Measurements from ENCODE around the gene MCOLN2. TPM values are rescaled to one million over a fixed set of nuclear protein-coding genes. Genes with fewer than 3 reads are reported as not detected.

MCOLN2 gene
- 0.41 TPM for polyA plus RNA-seq (2013, experiment 1 of 4)
- 0.75 TPM for polyA plus RNA-seq (2013, experiment 2 of 4)
- 0.37 TPM for polyA plus RNA-seq (2013, experiment 3 of 4)
- 0.49 TPM for polyA plus RNA-seq (2013, experiment 4 of 4)

DNA sequence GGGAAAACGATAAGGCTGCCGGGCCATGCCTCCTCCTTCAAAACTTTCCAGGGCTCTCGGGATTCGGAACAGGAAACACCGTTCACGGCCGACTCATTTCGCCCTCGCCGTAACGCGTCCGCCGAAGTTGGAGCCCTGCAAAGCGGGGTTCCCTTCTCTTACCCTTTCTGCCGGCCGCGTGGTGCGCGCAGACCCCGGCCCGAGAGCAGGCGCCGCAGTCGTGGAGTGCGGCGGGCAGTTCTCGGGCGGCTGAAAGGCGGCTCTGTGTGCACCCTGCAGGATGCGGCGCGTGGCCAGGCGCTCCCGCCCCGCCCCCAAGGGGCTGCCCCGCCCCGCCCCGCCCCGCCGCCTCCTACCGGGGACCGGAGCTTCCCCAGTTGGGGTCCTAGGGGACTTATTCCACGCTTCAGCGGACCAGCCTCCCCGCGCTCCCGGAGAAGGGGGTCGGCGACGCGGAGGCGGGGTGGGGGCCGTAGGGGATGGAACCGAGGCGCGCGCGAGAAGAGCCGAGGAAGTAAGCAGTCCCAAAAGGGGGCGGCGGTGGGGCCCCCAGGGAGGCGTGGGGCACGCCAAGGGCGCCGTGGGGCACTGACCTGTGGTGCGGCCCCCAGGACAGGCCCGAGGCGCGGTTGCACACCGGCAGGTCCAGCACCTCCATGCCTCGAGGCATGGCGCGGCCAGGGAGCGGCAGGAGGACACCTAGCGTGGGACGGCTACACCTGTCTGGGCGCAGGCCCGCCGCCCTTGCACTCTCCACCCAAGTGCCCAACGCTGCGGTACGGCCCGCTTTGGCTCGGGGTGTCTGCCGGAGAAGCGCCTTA lies at the start of gene MCOLN2:
MCOLN2 (minus strand) TSS at position 268 of the 821 bp plus-strand sequence; CDS start at position 27, 241 bp downstream.
- no peaks in the 10 kb centered on the region for H3K9me3 ChIP-seq (ENCODE audit: control insufficient read depth, low read length)
- 1% methylated on average over 87 of the region's 87 CpGs for WGBS, 2 experiments
- H3K27ac ChIP-seq (ENCODE audit: insufficient read depth, low read depth, low read length, poor library complexity, severe bottlenecking) = no peak within 1 kb of the TSS
- H3K4me3 ChIP-seq (ENCODE audit: insufficient read depth, low read depth, low read length) = peak within 1 kb of the TSS; percentile 49
- peaks cover 81% of the 10 kb centered on the region for H3K27me3 ChIP-seq (ENCODE audit: control insufficient read depth, insufficient read depth, low read length, poor library complexity, severe bottlenecking)
- H3K36me3 ChIP-seq (ENCODE audit: control insufficient read depth, insufficient read depth, low read length) = no peaks in the 10 kb centered on the region
- H3K4me1 ChIP-seq (ENCODE audit: control insufficient read depth, insufficient read depth, low read length) = no peaks in the 10 kb centered on the region

DNA sequence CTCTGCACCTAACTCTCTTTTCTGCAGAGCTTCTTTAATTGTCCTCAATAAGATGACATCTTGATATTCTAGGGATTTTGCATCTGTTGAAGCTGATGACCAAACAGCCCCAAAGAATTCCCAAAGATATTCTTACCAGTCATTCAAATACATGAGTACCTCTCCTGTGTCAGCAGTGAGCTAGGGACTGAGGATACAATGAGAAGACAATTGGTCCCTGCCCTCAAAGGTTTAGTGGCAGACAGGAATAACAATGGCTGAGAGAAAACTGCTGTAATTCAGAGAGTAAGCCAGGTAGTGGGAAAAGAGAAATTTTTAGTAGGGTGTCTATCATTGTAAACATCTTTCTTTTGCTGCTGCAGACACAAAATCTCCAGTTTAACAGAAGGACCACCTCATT lies 45.5 kb upstream of the MCOLN2 start:
- Histone ChIP-seq H3K27ac (ENCODE audit: insufficient read depth, low read depth, low read length, poor library complexity, severe bottlenecking) (no peak overlapping the region), H3K4me3 (ENCODE audit: insufficient read depth, low read depth, low read length) (no peak overlapping the region), H3K9me3 (ENCODE audit: control insufficient read depth, low read length) (no peaks in the 10 kb centered on the region), H3K27me3 (ENCODE audit: control insufficient read depth, insufficient read depth, low read length, poor library complexity, severe bottlenecking) (peaks cover 35% of the 10 kb centered on the region), H3K4me1 (ENCODE audit: control insufficient read depth, insufficient read depth, low read length) (no peaks in the 10 kb centered on the region), H3K36me3 (ENCODE audit: control insufficient read depth, insufficient read depth, low read length) (no peaks in the 10 kb centered on the region)

DNA sequence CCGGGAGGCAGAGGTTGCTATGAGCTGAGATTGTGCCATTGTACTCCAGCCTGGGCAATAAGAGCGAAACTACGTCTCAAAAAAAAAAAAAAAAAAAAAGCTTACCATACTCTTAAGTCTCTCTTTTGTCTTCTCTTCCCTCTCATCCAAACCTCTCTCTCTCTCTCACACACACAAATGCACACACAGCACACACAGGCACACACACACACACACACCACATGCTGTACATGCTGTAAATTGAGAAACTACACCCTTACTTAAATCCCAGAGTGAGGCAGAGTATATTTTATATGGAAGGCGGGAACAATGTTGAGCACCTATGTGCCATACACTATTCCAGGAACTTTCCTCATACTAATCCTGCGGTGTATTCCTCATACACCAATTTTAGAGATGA lies 44.9 kb upstream of the MCOLN2 start:
- no peak overlapping the region for H3K27ac ChIP-seq (ENCODE audit: insufficient read depth, low read depth, low read length, poor library complexity, severe bottlenecking)
- 90 to 91% methylated on average over 5 of the region's 5 CpGs for WGBS, 2 experiments
- no peaks in the 10 kb centered on the region for H3K4me1 ChIP-seq (ENCODE audit: control insufficient read depth, insufficient read depth, low read length)
- H3K36me3 ChIP-seq (ENCODE audit: control insufficient read depth, insufficient read depth, low read length) = no peaks in the 10 kb centered on the region
- no peaks in the 10 kb centered on the region for H3K9me3 ChIP-seq (ENCODE audit: control insufficient read depth, low read length)
- H3K4me3 ChIP-seq (ENCODE audit: insufficient read depth, low read depth, low read length) = no peak overlapping the region
- peaks cover 29% of the 10 kb centered on the region for H3K27me3 ChIP-seq (ENCODE audit: control insufficient read depth, insufficient read depth, low read length, poor library complexity, severe bottlenecking)

DNA sequence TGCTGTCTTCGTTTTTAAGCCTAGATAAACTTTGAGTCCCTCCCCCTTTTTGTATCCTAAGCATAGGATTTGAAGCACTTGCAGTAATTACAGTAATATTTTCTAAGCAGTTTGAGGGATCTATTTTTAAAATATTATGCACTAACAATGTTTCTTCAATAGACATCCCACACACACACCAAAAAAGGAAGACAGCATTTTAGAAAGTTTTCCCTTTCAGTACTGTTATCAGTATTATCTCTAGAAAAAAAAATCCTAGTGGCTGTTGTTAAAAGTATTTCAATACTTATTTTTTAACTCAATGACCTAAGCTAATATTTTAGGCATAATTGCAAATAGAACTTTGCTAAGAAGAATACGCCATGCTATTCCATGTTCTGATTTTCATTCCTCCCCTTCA lies 36.3 kb upstream of the MCOLN2 start:
- no peak overlapping the region for H3K4me3 ChIP-seq (ENCODE audit: insufficient read depth, low read depth, low read length)
- 83% methylated on average over 1 of the region's 2 CpGs; no CpG with 5 or more reads in 1 of the 2 experiments for WGBS, 2 experiments
- no peaks in the 10 kb centered on the region for H3K27me3 ChIP-seq (ENCODE audit: control insufficient read depth, insufficient read depth, low read length, poor library complexity, severe bottlenecking)
- H3K9me3 ChIP-seq (ENCODE audit: control insufficient read depth, low read length) = no peaks in the 10 kb centered on the region
- no peaks in the 10 kb centered on the region for H3K36me3 ChIP-seq (ENCODE audit: control insufficient read depth, insufficient read depth, low read length)
- no peaks in the 10 kb centered on the region for H3K4me1 ChIP-seq (ENCODE audit: control insufficient read depth, insufficient read depth, low read length)
- H3K27ac ChIP-seq (ENCODE audit: insufficient read depth, low read depth, low read length, poor library complexity, severe bottlenecking) = no peak overlapping the region

DNA sequence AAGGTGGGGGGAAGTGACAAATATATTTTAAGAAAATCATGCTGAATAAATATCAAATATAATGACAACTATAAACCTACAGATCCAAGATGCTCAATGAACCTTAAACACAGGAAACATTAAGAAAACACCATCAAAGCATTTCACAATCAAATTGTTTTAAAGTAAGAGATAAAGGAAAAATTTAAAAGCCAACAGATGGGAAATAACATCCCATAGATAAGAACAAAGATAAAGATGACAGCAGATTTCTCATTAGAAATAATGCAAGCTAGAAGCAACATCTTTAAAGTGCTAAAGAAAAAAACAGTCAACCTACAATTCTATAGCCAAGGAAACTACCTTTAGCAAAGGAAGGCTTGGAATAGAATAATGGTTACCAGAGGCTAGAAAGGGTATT lies 33.6 kb upstream of the MCOLN2 start:
- H3K4me1 ChIP-seq (ENCODE audit: control insufficient read depth, insufficient read depth, low read length) = no peaks in the 10 kb centered on the region
- H3K27me3 ChIP-seq (ENCODE audit: control insufficient read depth, insufficient read depth, low read length, poor library complexity, severe bottlenecking) = no peaks in the 10 kb centered on the region
- H3K27ac ChIP-seq (ENCODE audit: insufficient read depth, low read depth, low read length, poor library complexity, severe bottlenecking) = no peak overlapping the region
- H3K36me3 ChIP-seq (ENCODE audit: control insufficient read depth, insufficient read depth, low read length) = no peaks in the 10 kb centered on the region
- no peaks in the 10 kb centered on the region for H3K9me3 ChIP-seq (ENCODE audit: control insufficient read depth, low read length)
- H3K4me3 ChIP-seq (ENCODE audit: insufficient read depth, low read depth, low read length) = no peak overlapping the region

DNA sequence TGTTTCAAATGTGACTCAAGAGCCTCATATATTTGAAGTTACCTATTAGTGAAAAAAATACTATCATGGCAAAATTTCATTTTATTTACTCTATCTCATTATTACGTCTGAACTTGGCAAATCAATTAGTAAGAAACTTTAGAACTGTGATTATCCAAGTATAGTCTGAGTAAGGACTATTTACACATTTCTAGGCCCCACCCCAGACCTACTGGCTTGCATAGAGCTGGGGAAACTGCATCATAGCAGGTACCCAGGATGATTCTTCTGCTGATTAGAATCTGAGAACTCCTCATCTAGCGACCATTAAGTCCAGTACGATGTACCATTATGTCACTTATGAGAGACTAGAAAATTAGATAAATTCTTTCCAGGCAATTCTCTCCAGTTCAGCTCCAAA lies 31.2 kb upstream of the MCOLN2 start:
- no peak overlapping the region for H3K4me3 ChIP-seq (ENCODE audit: insufficient read depth, low read depth, low read length)
- no peaks in the 10 kb centered on the region for H3K36me3 ChIP-seq (ENCODE audit: control insufficient read depth, insufficient read depth, low read length)
- H3K27ac ChIP-seq (ENCODE audit: insufficient read depth, low read depth, low read length, poor library complexity, severe bottlenecking) = no peak overlapping the region
- whole genome bisulfite sequencing, 2 experiments = 94% methylated on average over 2 to 3 of the region's 3 CpGs
- H3K4me1 ChIP-seq (ENCODE audit: control insufficient read depth, insufficient read depth, low read length) = no peaks in the 10 kb centered on the region
- no peaks in the 10 kb centered on the region for H3K9me3 ChIP-seq (ENCODE audit: control insufficient read depth, low read length)
- H3K27me3 ChIP-seq (ENCODE audit: control insufficient read depth, insufficient read depth, low read length, poor library complexity, severe bottlenecking) = no peaks in the 10 kb centered on the region

DNA sequence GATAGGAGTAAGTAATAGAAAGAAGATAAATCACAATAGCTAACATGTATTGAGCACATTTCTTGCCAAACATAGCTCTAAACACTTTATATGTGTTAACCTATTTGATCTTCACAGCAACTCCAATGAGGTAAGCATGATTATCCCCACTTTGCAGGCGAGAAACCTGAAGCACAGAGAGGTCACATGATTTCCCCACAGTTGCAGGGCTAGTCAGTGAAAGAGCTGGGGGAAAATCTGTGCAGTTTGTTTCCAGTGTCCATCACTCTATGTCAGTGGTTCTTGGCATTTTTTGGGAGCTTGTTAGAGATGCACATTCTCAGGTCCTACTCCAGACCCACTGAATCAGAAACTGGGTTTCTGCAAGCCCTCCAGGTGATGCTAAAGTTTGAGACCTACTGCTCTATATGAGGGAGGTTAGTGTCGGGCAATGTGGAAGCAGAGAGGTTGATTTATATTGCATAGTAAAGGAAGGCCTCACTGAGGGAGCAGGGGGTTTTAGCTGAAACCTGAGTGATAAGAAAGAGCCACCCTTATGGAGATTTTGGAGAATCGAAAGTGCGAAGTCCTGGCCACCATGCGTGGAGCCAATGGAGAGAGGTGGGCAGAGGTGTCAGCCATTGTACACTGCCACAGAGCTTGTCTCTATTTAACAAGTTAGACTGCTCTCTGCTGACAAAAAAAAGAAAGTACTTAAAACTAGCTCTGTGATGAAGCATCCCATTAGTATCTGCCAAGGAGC lies 30.5 kb upstream of the MCOLN2 start:
- Histone ChIP-seq H3K27ac (ENCODE audit: insufficient read depth, low read depth, low read length, poor library complexity, severe bottlenecking) (no peak overlapping the region), H3K36me3 (ENCODE audit: control insufficient read depth, insufficient read depth, low read length) (no peaks in the 10 kb centered on the region), H3K9me3 (ENCODE audit: control insufficient read depth, low read length) (no peaks in the 10 kb centered on the region), H3K27me3 (ENCODE audit: control insufficient read depth, insufficient read depth, low read length, poor library complexity, severe bottlenecking) (no peaks in the 10 kb centered on the region), H3K4me1 (ENCODE audit: control insufficient read depth, insufficient read depth, low read length) (no peaks in the 10 kb centered on the region), H3K4me3 (ENCODE audit: insufficient read depth, low read depth, low read length) (no peak overlapping the region)
- WGBS, 2 experiments = 89 to 92% methylated on average over 5 of the region's 5 CpGs

DNA sequence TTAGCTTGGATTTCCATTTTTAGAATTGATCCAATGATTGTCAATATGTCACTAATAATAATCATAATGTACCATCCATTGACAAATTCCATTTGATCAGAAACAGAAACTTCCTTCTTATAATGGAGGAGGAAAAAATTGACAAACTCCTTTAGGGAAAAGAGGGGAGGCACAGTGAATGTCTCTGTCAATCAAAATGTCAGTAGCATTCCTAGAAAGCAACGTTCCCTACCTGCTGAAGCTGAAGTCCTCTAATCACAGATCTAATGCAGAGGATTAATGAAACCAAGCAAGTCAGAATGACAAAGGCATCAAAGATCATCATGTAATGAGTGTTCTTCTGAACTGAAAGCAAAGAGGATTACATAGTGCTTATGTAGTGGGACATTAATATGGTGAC lies 29.0 kb upstream of the MCOLN2 start:
- 67 to 85% methylated on average over 1 of the region's 1 CpG for WGBS, 2 experiments
- Histone ChIP-seq H3K27me3 (ENCODE audit: control insufficient read depth, insufficient read depth, low read length, poor library complexity, severe bottlenecking) (no peaks in the 10 kb centered on the region), H3K4me3 (ENCODE audit: insufficient read depth, low read depth, low read length) (no peak overlapping the region), H3K4me1 (ENCODE audit: control insufficient read depth, insufficient read depth, low read length) (no peaks in the 10 kb centered on the region), H3K36me3 (ENCODE audit: control insufficient read depth, insufficient read depth, low read length) (no peaks in the 10 kb centered on the region), H3K27ac (ENCODE audit: insufficient read depth, low read depth, low read length, poor library complexity, severe bottlenecking) (no peak overlapping the region), H3K9me3 (ENCODE audit: control insufficient read depth, low read length) (no peaks in the 10 kb centered on the region)

DNA sequence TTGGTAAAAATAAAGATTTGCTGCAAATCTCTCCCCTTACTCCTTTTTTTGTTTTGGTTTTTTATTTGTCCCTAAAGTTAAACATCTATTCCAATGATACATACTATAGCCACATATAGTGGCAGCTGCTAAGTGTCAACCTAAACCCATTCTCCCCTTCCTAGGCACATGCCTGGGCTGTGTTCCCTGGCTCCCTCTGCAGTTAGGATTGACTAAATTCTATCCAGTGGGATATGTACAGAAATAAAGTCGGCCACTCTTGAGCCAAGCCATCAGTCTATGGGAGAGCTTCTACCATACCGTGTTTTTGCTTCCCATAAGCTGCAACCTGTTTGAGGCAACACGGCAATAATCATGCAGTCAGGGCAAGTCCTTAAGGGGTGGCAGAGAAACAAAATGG lies 27.8 kb upstream of the MCOLN2 start:
- Histone ChIP-seq H3K4me1 (ENCODE audit: control insufficient read depth, insufficient read depth, low read length) (no peaks in the 10 kb centered on the region), H3K36me3 (ENCODE audit: control insufficient read depth, insufficient read depth, low read length) (no peaks in the 10 kb centered on the region), H3K4me3 (ENCODE audit: insufficient read depth, low read depth, low read length) (no peak overlapping the region), H3K27me3 (ENCODE audit: control insufficient read depth, insufficient read depth, low read length, poor library complexity, severe bottlenecking) (no peaks in the 10 kb centered on the region), H3K27ac (ENCODE audit: insufficient read depth, low read depth, low read length, poor library complexity, severe bottlenecking) (no peak overlapping the region), H3K9me3 (ENCODE audit: control insufficient read depth, low read length) (no peaks in the 10 kb centered on the region)
- WGBS, 2 experiments = 91 to 94% methylated on average over 3 of the region's 3 CpGs

DNA sequence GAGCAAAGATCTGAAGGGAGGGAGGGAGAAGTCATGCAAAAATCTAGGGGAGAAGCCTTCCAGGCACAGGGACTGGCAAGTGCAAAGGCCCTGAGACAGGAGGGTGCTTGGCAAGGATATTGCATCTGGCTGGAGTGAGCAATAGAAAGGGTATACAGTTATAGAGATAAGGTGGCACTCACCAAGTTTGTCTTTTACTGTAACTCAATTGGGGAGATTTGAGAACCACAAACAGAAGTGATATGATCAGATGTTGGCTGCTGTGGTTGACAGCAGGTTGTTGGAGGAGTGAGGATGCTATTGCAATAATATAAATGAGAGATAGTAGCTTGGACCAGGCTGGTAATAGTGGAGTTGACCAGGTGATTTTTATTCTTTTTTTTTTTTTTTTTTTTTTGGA lies 25.8 kb upstream of the MCOLN2 start:
- Histone ChIP-seq H3K36me3 (ENCODE audit: control insufficient read depth, insufficient read depth, low read length) (no peaks in the 10 kb centered on the region), H3K27me3 (ENCODE audit: control insufficient read depth, insufficient read depth, low read length, poor library complexity, severe bottlenecking) (no peaks in the 10 kb centered on the region), H3K27ac (ENCODE audit: insufficient read depth, low read depth, low read length, poor library complexity, severe bottlenecking) (no peak overlapping the region), H3K4me1 (ENCODE audit: control insufficient read depth, insufficient read depth, low read length) (no peaks in the 10 kb centered on the region), H3K4me3 (ENCODE audit: insufficient read depth, low read depth, low read length) (no peak overlapping the region), H3K9me3 (ENCODE audit: control insufficient read depth, low read length) (no peaks in the 10 kb centered on the region)

Measured in ectodermal cell (in vitro differentiated cells).